ENCODE measurements around the gene NSRP1. TPM values are rescaled to one million over a fixed set of nuclear protein-coding genes. Genes with fewer than 3 reads are reported as not detected.

Gene NSRP1
- total and polyA plus RNA-seq, 2 of the 13 experiments (the other 11 are each of a cell fraction or from before 2014, with no cell fraction given) = 7.0 to 14.3 TPM

GRCh38 chr17:30104575-30105339, 11.9 kb upstream of the NSRP1 start (continued):
- TF ChIP-seq ZFP36 (IDR thresholded peaks at IDR 0.05; ENCODE audit: borderline replicate concordance, low read depth, low read length, partially characterized antibody) = no peak
- no peak for TF ChIP-seq ZNF597 (CRISPR knock-in tag; IDR thresholded peaks at IDR 0.05)
- TF ChIP-seq ZNF530 (CRISPR knock-in tag; IDR thresholded peaks at IDR 0.05; ENCODE audit: low read depth) = no peak
- TF ChIP-seq AGO2 (optimal IDR thresholded peaks at IDR 0.05; ENCODE audit: low read depth, low read length) = no peak
- TF ChIP-seq GABPB1 (CRISPR knock-in tag; IDR thresholded peaks at IDR 0.05) = peak; percentile 22; the same call in 1 of the 2 replicates
- TF ChIP-seq ZNF800 (CRISPR knock-in tag; IDR thresholded peaks at IDR 0.05) = no peak
- TF ChIP-seq, protein P1, sequence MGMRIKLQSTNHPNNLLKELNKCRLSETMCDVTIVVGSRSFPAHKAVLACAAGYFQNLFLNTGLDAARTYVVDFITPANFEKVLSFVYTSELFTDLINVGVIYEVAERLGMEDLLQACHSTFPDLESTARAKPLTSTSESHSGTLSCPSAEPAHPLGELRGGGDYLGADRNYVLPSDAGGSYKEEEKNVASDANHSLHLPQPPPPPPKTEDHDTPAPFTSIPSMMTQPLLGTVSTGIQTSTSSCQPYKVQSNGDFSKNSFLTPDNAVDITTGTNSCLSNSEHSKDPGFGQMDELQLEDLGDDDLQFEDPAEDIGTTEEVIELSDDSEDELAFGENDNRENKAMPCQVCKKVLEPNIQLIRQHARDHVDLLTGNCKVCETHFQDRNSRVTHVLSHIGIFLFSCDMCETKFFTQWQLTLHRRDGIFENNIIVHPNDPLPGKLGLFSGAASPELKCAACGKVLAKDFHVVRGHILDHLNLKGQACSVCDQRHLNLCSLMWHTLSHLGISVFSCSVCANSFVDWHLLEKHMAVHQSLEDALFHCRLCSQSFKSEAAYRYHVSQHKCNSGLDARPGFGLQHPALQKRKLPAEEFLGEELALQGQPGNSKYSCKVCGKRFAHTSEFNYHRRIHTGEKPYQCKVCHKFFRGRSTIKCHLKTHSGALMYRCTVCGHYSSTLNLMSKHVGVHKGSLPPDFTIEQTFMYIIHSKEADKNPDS (CRISPR knock-in tag; IDR thresholded peaks at IDR 0.05) = no peak
- TF ChIP-seq TGIF2 (CRISPR knock-in tag; IDR thresholded peaks at IDR 0.05) = no peak
- TF ChIP-seq RORA (CRISPR knock-in tag; IDR thresholded peaks at IDR 0.05) = no peak
- TF ChIP-seq PHF20 (CRISPR knock-in tag; IDR thresholded peaks at IDR 0.05) = no peak
- TF ChIP-seq MBNL3 (CRISPR knock-in tag; conservative IDR thresholded peaks at IDR 0.05) = no peak
- TF ChIP-seq NFAT5 (CRISPR knock-in tag; IDR thresholded peaks at IDR 0.05) = no peak
- TF ChIP-seq ELF3 (CRISPR knock-in tag; IDR thresholded peaks at IDR 0.05) = peak; percentile 89
- TF ChIP-seq ATRX (CRISPR knock-in tag; IDR thresholded peaks at IDR 0.05; ENCODE audit: borderline replicate concordance) = no peak
- peak; percentile 32; the same call in 1 of the 2 replicates for TF ChIP-seq TARDBP (CRISPR knock-in tag; IDR thresholded peaks at IDR 0.05)
- no peak for TF ChIP-seq HOXD1 (CRISPR knock-in tag; IDR thresholded peaks at IDR 0.05)
- no peak for TF ChIP-seq ERF (CRISPR knock-in tag; IDR thresholded peaks at IDR 0.05)
- TF ChIP-seq ZSCAN12 (CRISPR knock-in tag; IDR thresholded peaks at IDR 0.05) = no peak
- TF ChIP-seq PHF21A (CRISPR knock-in tag; IDR thresholded peaks at IDR 0.05) = peak; percentile 29; the same call in 1 of the 2 replicates

Measured in HepG2 (cell line).